Hematopoietic multipotent progenitor cell treated with erythropoietin and hydrocortisone succinate and interleukin-3 and kit ligand, for 6 days (in vitro differentiated cells): Measurements from ENCODE around the gene NKAIN1.
"Not testable (repeated sequence)": the region's sequence is repeated elsewhere in the genome, so short reads cannot be mapped to it uniquely, and the experiment has no call there.

Experiments
- DNase-seq: peaks from one replicate; pipeline ENCODE4 v3.0.0-alpha.2; 2015

NKAIN1 gene

DNA sequence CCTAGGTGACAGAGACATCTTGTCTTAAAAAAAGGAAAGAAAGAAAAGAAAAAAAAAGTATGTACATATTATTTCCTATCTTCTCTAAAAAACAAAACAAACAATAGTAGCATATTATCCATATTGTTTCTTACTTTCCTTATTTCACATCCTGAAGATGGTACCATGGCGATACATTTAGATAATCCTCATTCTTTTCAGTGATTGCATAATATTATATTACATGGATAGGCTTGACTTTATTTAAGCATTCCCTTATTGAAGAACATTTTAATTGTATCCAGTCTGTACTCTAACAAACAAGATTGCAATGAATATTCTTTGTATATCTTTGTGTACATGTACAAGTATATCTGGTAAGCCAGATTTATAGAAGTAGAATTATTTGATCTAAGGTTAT is 91.3 kb downstream of the NKAIN1 start:
- no peak for DNase-seq

DNA sequence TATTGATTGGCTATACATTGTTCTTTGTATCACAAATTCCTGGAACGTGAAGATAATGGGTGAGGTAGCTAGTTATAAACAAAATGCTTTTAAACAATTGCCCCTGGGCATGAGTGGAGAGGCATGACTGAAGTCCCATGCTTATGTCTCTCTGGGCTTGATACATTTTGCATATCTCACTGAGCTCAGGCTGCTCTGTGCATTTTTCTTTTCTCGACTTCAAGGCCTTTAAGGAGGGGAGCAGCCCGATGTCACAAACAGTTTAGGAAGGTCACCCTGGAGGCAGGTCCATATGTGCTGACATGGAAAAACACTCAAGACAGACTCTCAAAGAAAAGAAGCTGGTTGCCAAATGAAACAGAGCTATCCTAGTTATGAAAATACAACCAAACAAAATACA is 94.0 kb downstream of the NKAIN1 start:
- no peak for DNase-seq

DNA sequence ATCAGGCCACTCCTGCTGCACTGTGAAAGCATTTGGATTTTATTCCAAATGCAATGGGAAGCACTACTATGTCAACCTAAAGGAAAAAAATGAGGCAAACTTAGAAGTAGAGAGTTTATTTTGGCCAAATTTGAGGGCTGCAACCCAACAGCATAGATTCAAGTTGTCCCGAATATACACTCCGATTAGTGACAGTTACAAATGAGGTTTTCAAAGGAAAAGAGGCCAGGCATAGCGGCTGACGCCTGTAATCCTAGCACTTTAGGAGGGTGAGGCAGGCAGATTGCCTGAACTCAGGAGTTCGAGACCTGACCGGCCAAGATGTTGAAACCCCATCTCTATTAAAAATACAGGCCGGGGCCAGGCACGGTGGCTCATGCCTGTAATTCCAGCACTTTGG is 95.2 kb downstream of the NKAIN1 start:
- DNase-seq, result no peak

- DNase-seq, result no peak
Observed at GRCh38 chr1:31143455-31143854, 96.2 kb downstream of the NKAIN1 start.

DNA sequence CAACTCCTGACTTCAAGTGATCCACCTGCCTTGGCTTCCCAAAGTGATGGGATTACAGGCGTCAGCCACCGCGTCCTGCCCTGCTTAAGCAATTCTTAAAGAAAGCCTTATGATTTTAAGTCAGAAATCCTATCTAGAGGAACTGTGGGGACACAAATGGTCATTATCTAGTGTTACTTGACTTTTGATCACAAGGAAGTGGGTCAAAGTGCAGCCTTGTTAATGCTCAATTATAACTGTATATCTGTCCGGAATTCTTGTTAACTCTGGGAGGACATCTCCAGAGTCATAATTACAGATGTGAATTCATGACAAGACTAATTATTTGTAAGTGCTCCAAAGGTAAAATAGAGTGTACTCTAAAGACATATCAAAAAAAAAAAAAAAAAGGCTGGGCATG is 97.3 kb downstream of the NKAIN1 start:
- DNase-seq, result no peak

DNA sequence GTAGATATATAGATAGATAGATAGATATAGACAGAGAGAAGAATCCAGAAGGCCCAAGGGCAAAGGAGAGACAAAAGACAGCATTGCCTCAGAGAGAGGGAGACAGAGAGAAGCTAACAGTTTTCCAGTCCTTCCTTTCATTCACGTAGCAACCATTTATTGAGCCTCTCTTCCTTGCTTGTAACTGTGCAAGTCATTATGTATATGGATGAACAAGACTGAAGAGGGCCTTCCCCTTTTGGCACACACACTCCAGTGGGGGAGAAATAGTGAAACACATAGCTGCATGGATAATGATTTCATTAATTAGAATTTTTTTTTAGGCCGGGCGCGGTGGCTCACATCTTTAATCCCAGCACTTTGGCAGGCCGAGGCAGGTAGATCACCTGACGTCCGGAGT is 99.4 kb downstream of the NKAIN1 start:
- no peak for DNase-seq

DNA sequence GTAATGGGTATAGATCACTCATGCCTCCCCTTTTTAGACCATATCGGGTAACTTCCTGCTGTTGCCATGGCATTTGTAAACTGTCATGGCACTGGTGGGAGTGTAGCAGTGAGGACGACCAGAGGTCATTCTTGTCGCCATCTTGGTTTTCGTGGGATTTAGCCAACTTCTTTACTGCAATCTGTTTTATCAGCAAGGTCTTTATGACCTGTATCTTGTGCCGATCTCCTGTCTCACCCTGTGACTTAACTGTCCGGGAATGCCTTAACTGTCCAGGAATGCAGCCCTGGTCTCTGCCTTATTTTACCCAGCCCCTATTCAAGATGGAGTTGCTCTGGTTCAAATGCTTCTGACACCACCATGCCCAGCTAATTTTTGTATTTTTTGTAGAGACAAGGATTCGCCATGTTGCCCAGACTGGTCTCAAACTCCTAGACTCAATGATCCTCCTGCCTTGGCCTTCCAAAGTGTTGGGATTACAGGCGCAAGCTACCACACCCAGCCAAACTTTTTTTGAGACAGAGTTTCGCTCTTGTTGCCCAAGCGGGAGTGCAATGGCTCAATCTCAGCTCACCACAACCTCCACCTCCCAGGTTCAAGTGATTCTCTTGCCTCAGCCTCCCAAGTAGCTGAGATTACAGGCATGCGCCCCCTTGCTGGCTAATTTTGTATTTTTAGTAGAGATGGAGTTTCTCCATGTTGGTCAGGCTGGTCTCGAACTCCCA is 100.7 kb downstream of the NKAIN1 start:
- not testable (repeated sequence) for DNase-seq

DNA sequence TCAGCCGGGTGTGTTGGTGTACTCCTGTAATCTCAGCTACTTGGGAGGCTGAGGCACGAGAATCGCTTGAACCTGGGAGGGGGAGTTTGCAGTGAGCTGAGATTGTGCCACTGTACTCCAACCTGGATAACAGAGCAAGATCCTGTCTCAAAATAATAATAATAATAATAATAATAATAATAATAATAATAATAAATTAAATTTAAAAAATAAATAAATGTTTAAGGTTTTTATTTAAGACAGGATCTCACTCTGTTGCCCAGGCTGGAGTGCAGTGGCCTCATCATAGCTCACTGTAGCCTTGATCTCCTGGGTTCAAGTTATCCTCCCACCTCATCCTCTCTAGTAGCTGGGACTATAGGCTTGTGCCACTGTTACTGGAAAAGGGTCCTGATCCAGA is 101.8 kb downstream of the NKAIN1 start:
- DNase-seq, result not testable (repeated sequence)

DNA sequence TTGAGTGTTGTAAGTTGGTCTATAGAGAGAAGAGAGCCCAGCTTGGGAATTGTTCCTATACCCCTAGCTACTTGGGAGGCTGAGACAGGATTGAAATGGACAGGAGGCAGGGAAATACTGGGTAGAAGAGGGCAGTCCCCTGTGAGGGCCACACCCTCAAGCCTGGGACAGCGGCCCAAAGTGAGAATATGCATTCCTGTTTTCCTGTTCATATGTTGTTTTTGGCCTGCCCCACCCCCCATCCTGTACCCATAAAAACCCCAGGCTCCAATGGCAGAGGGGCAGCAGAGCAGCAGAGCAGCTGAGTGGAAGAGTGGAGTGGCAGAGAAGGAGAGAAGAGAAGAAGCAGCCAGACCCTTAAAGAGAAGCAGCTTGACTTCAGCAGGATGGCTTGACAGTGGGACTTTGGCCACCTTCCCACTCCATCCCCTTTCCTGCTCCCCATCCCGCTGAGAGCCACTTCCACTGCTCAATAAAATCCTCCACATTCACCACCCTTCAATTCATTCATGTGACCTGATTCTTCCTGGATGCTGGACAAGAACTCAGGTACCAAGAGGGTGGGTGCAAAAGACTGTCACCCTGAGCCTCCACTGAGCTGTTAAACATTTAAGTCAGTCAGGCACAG is 103.6 kb downstream of the NKAIN1 start:
- no peak for DNase-seq

GRCh38 chr1:31133368-31133767 is 106.3 kb downstream of the NKAIN1 start:
- DNase-seq, result peak; percentile 35
